Stimulated activated CD4-positive, alpha-beta T cell treated with anti-CD3 and anti-CD28 coated beads, Interleukin-12 subunit alpha, Interleukin-12 subunit beta, amount 100 ng/mL, for 48 hours (primary cell): Measurements from ENCODE around the gene CYB5R2.

Experiments
- DNase-seq, 3 donors: peaks; one replicate each; pipeline ENCODE4 v3.0.0-alpha.2; 2020; ENCODE audit warnings: low read depth in 2 of 3, low spot score in 1 of 3

Gene CYB5R2

GRCh38 chr11:7638710-7639642 lies 34.3 kb downstream of the CYB5R2 start:
- no peak for DNase-seq

- DNase-seq = no peak
Measured at GRCh38 chr11:7637447-7638157, 35.7 kb downstream of the CYB5R2 start.

- no peak for DNase-seq
Measured at GRCh38 chr11:7636350-7636749, 37.0 kb downstream of the CYB5R2 start.

GRCh38 chr11:7635708-7636107 lies 37.6 kb downstream of the CYB5R2 start:
- DNase-seq = no peak

GRCh38 chr11:7635137-7635536 lies 38.2 kb downstream of the CYB5R2 start:
- no peak for DNase-seq

- no peak for DNase-seq
Measured at GRCh38 chr11:7632211-7632610, 41.1 kb downstream of the CYB5R2 start.

- no peak for DNase-seq
Measured at GRCh38 chr11:7630002-7630401, 43.3 kb downstream of the CYB5R2 start.

- no peak for DNase-seq
Measured at GRCh38 chr11:7628660-7629059, 44.6 kb downstream of the CYB5R2 start.

- no peak for DNase-seq
Measured at GRCh38 chr11:7622721-7623120, 50.6 kb downstream of the CYB5R2 start.

- DNase-seq = no peak
Measured at GRCh38 chr11:7621554-7621953, 51.7 kb downstream of the CYB5R2 start.

GRCh38 chr11:7621090-7621489 lies 52.2 kb downstream of the CYB5R2 start:
- DNase-seq = no peak

GRCh38 chr11:7619322-7619721 lies 54.0 kb downstream of the CYB5R2 start:
- no peak for DNase-seq

GRCh38 chr11:7617032-7617431 lies 56.3 kb downstream of the CYB5R2 start:
- DNase-seq = no peak
